ENCODE results near the gene UNC79.

DNA sequence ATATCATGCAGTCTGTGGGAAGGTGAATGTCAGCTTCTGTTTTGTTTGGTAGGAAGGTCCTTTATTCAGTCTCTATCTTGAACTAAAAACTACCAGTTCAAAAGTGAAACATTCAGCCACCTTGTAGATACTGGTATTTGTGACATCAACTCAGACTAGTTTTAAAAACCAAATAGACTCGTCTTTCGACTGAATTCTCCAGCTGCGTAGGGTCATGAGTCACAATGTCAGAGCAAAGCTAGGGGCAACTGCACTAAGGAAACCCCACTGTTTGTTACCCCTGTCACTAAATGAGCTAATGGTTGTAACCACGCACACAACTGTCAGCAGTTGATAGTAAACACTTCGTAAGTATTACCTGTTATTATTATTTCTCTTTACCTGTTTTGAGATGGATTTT lies 212.9 kb downstream of the UNC79 start:
- TF ChIP-seq, protein P1, sequence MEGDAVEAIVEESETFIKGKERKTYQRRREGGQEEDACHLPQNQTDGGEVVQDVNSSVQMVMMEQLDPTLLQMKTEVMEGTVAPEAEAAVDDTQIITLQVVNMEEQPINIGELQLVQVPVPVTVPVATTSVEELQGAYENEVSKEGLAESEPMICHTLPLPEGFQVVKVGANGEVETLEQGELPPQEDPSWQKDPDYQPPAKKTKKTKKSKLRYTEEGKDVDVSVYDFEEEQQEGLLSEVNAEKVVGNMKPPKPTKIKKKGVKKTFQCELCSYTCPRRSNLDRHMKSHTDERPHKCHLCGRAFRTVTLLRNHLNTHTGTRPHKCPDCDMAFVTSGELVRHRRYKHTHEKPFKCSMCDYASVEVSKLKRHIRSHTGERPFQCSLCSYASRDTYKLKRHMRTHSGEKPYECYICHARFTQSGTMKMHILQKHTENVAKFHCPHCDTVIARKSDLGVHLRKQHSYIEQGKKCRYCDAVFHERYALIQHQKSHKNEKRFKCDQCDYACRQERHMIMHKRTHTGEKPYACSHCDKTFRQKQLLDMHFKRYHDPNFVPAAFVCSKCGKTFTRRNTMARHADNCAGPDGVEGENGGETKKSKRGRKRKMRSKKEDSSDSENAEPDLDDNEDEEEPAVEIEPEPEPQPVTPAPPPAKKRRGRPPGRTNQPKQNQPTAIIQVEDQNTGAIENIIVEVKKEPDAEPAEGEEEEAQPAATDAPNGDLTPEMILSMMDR (IDR thresholded peaks at IDR 0.05) = no peak
- no peak for TF ChIP-seq EP300 (IDR thresholded peaks at IDR 0.05)

All from ovary (tissue), 3 donors.